GM04504 (cell line): ENCODE measurements around the gene MNS1.
"Not testable (repeated sequence)": the region's sequence is repeated elsewhere in the genome, so short reads cannot be mapped to it uniquely, and the experiment has no call there.

Experiments used
- DNase-seq: peaks from one replicate; pipeline ENCODE4 v3.0.0-alpha.2; 2012; ENCODE audit warnings: low read depth

Gene MNS1

DNA sequence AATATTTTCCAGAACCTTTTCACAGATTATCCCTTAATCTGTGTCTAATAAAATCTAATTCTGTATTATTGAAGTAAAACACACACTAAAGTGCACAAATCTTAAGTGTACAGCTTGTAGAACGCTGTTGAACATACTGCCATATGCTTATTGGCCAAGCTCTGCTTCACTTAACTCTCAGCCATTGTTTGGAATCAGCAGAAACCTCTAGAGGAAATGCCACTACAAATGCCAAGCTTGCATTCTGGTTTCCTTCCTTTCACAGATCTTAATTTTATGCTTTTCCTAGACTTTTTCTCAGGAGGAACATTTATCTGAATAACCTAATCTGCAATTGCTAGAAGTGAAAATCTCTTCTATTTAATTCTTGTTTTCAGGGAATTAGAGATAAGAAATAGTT is 10.1 kb downstream of the MNS1 start:
- no peak for DNase-seq

DNA sequence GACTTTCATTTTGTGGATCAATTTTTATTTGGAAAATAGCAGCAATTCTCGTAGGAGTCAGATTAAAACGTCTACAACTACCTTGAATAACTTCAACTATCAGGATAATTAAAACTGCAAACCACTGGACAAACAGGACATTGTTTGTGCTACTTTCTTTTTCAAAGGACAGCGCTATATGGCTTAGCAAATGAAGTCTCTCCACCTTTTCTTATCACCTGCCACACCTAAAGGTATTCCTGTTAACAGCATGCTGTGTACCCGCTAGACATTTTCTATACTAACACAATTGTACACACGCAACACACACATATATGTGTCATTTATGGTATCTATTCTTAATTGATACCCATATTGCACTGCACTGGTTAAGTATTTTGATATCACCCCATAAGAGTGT is 19.2 kb downstream of the MNS1 start:
- DNase-seq, result no peak

DNA sequence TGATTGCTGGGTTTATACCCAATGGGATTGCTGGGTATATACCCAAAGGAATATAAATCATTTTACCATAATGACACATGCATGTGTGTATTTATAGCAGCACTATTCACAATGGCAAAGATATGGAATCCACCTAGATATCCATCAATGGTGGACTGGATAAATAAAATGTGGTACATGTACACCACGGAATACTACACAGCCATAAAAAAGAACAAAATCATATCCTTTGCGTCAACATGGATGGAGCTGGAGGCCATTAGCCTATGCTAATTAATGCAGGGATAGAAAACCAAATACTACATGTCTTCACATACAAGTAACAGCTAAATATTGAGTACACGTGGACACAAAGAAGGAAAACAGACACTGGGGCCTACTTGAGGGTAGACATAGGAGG is 22.6 kb downstream of the MNS1 start:
- no peak for DNase-seq

DNA sequence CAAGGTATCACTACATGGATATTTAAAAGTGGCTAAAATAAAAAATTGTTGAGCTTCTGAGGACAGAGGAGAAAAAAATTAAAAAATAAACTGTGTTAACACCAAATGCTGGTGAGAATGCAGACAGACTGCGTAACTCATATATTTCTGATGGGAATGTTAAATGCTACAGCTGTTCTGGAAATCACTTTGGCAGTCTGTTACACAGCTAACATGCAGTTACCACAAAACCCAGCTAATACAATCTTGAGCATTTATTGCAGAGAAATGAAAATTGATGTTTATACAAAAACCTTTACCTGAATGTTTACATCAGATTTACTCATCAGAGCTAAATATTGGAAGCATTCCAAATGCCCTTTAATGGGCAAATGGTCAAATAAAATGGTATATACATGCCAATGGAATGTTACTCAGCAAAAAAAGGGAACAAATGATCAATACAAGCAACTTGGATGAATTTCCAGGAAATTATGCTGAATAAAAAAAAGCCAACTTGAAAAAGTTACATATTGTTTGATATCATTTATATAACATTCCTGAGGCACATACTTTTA is 24.6 kb downstream of the MNS1 start:
- DNase-seq, result no peak

DNA sequence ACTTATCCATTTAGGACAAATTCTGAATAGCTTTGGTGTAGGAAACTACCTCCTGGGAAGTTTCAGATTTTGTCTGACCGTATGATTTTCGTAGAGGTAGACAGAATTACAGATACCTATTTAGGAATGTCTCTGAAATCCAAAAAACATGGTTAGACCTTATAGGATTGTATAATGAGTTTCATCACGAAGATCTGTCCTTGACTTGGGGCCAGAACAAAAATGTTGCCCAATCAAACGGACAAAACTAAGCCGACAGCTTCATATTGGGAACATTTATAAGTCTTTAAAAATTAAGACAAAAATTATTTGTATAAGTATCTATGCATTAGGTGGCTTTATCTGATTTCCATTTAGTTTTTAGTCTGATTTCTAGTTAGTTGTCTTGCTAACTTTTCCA is 32.6 kb downstream of the MNS1 start:
- no peak for DNase-seq

DNA sequence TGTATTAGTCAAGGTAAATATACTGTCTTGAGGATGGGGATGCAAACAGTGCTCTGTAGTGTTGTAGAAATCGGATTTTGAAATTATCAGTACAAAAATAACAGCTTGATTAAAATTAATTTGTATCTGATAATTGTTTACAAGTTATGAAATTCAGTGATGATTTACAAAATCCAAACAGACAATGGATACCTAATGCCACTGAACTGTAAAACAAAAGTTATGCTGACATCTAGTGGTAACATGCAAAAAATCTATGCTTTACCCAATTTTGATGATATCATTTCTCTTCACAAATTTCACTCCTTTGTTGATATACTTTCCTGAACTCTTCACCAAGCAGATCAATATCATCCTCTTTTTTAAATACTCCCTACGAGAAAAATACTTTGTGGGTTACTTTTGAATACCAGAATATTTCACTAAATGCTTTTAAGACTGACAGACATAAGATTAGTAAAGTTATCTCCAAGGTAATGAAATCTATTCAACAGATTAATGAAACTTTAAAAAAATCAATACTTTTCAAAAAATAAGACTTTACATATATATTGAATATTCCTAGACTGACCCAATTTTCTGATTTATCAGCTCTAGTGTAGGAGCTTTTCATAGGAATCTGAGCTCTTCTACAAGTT is 36.0 kb downstream of the MNS1 start:
- DNase-seq, result peak; percentile 7

DNA sequence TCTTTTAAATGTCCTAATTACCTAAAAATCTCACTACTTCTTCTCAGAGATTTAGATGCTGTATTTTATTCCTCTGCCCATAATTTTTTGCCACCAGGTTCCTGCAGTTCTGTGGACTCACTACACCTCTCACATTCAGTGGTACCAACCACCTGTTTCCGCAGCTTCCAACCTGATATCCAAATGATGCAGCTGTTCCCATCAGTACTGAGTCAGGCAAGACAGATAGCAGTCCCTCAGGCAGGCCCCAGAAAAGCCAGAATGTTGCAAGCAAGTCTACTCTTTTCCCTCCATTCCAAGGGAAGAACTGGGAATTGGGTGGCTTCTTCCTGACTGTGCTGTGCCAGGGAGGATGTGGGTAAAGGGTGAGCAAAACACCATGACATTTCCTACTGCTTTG is 39.0 kb downstream of the MNS1 start:
- DNase-seq, result no peak

DNA sequence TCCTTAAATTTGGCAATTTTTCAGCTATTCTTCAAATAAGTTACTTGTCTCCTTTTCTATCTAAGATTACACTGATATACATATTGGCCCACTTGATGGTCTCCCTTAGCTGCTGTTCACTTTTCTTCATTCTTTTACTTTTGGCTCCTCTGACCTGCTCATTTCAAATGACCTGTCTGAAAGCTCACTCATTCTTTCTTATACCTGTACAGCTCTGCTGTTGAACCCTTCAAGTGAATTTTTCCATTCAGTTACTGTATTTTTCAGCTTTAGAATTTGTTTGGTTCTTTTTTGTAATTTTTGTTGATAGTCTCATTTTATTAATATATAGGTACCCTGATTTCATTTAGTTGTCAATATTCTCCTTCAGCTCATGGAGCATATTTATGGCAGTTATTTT is 39.7 kb downstream of the MNS1 start:
- no peak for DNase-seq

DNA sequence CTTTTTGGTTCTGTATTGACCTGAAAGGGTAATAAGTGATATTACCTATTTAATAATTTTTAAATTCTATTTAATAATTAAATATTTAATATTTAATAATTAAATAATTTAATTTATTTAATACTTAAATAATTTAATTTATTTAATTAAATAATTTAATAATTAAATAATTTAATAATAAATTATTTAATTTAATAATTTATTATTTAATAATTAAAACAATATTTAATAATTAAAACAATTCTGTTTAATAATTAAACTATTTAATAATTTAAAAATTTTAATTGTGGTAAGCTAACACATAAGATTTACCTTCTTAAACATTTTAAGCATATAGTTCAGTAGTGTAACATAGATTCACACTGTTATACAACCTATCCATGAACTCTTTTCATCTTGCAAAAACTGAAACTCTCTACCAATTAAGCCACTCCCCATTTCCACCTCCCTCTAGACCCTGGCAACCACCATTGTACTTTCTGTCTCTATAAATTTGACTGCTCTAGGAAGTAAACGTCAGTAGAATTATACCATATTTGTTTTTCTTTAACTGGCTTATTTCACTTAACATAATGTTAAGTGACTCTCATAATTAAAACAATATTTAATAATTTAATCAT is 51.7 kb downstream of the MNS1 start:
- not testable (repeated sequence) for DNase-seq

DNA sequence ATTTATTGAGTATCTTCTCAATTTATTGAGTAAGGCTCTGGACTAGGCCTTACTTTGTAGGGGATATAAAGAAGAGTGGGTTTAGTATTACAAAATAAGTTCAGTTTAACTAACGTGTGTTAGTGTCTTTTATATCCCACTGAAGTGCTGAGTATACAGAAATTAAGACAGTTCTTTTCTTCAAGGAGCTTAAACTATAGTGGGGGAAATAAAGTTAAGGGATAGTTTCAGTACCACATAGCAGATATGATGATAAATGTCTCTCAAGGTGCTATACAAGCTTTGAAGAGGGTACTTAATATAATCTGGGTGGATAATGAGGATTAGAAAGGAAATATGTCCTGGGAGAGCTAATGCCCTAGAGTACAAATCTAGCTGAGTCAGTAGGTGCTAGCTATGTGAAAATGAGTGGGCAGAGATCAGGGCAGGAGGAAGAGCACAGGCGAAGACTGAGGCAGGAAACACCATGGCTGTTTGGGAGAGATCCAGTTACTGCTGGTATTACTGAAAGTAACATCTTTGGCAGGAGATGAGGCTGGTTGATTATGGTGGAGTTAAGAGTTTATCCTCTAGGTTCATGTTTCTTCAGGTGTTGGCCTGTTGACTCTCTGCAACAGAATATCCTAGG is 53.7 kb downstream of the MNS1 start:
- no peak for DNase-seq

DNA sequence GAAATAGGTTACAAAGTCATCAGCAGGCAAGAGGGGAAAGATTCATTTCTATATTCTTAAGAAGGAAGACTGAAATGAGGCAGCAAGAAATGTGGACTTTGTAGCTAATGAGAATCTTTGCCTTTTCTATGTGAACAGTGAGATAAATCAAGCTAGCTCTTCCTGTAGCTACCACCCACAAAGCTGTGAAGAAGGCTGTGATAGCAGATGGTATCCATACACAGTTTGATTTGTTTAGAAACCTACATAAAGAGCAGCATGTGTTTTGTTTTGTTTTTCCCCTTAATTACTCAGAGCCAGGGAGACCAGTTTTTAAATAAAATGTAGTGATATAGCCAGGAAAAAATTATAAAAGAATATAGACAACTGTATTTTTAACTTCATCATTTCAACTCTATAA is 54.2 kb downstream of the MNS1 start:
- DNase-seq, result no peak

DNA sequence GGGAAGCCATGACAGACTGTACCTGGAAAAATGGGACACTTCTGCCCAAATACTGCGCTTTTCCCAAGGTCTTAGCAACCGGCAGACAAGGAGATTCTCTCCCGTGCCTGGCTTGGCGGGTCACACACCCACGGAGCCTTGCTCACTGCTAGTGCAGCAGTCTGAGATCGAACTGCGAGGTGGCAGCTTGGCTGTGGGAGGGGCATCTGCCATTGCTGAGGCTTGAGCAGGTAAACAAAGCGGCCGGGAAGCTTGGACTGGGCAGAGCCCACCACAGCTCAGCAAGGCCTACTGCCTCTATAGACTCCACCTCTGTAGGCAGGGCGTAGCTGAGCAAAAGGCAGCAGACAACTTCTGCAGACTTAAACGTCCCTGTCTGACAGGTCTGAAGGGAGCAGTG is 65.7 kb downstream of the MNS1 start:
- not testable (repeated sequence) for DNase-seq

DNA sequence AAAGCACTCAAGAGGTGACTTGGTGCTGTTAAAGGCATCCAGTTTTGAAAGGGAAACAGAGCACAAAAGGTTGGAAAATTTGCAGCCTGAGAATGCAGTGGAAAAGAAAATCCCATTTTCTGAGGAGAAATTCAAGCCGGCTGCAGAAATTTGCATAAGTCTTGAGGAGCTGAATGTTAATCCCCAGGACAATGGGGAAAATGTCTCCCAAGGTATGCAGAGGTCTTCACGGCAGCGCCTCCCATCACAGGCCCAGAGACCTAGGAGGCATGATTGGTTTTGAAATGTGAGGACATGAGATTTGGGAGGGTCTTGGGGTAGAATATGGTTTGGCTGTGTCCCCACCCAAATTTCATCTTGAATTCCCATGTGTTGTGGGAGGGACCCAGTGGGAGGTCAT is 67.6 kb downstream of the MNS1 start:
- DNase-seq, result not testable (repeated sequence)

DNA sequence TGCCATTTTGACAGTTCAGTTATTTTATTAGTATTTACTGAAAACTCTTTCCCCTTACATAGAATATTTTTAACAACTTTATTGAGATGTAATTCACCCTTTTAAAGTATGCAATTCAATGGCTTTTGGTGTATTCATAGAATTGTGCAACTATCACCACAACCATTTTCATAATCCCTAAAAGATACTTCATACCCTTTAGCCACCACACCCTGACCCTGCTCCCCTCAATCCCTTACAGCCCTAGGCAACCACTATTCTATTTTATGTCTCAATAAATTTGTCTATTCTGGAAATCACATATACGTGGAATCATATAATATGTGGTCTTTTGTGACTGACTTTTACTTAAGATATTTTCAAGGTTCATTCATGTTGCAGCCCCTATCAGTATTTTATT is 70.0 kb downstream of the MNS1 start:
- no peak for DNase-seq

DNA sequence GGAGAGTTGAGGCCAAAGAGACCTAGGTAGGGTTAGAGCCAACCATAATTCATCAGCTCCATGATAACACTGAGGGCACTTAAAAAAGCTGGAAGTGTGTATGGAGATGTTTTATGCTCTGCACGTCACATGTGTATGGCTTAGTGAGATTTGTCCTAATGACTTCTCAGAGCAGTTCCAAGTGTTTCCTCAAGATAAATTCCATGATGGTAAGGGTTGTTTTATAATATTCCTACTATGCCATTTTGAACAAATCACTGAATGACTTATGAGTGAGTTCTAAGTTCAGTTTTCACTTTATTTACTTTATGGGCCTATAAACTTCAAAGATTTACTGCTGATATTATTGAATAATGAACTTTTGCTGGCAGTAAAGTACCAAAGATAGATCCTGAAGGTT is 71.7 kb downstream of the MNS1 start:
- DNase-seq, result no peak

DNA sequence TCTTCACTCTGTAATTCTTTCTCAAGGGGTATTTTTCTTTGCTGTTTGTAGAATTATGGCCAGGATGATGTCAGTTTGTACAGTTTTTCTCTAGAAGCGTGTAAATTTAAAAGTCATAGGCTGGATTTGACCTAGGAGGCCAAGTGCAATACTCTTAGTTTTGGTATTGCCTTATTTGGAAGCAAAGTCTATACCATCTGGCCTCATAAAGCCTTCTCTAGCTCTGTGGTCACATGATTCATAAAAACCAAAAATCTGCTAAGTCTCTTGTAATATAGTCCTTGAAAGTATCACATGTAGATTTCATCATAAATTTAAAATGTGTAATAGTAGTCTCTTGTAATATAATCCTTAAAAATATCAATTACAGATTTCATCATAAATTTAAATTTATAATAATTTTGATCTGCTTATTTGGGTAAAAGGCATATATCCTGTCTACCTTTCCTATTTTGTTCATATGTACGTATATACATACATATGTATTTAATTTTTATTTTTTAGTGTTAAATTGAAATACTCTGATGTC is 74.1 kb downstream of the MNS1 start:
- DNase-seq, result no peak

DNA sequence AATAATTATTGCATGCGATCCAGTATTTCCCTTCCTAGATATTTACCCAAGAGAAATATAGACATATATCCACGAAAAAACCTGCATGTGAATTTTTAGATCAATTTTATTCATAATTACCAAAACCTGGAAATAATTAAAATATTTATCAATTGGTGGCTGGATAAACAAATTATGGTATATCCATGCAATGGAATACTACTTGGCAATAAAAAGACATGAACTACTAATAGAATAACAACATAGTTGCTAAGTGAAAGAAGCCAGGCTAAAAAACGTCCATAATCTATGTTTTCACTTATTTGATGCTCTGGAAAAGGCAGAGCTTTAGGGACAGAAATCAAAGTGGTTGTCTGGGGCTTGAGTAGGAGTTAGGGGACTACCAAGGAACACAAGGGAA is 79.0 kb downstream of the MNS1 start:
- no peak for DNase-seq

DNA sequence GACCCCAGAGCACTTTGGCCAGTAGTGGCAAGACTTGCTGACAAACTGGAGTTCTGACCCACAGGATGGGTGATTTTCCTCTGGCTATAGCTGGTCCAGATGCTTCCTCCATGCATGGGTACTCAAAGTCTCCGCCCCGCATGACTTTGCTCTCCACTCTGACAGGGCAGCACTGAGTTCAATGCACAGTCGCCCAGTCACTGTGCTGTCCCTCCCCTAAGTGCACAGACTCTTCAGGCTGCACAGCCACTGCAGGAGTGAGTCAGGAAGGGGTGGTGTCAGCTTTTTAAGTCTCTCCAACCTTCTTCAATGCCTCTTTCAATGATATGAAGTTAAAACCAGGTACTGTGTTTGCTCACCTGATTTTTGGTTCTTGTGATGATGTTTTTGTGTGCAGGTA is 81.9 kb downstream of the MNS1 start:
- no peak for DNase-seq
